GM12891 (cell line): ENCODE data around the gene PLD3.

Source experiments
- POLR2A ChIP-seq: IDR thresholded peaks from 2 replicates; pipeline ENCODE4 v1.6.1; 2011; ENCODE audit warnings: low read depth, low read length, control low read depth
- POLR2AphosphoS5 ChIP-seq: IDR thresholded peaks from 2 replicates; pipeline ENCODE4 v1.6.1; 2011; ENCODE audit warnings: low read depth, low read length, control low read depth
- SPI1 ChIP-seq: IDR thresholded peaks from 2 replicates; pipeline ENCODE4 v1.6.1; 2011; ENCODE audit warnings: low read depth, low read length, control low read depth
- TAF1 ChIP-seq: IDR thresholded peaks from 2 replicates; pipeline ENCODE4 v1.6.1; 2011; ENCODE audit warnings: low read depth, low read length, control low read depth

DNA sequence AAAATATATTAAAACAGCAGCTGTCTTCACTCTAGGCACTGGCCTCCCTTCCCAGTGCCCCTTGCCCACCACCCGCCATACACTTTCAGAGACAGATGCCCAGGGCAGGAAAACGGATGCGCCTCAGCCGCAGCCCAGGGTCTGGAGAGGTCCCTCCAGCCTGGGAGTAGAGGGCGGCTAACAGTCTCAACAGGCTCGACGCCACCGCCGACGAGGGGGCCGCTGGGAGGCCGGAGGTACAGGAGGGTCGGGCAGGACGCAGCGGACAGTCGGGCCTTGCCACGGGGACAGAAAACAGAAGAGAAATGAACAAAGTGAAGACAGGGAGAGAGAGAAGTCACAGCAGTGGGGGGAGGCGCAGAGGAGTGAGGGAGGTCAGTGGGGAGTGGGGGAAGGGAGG lies 27.4 kb upstream of the PLD3 start:
- TF ChIP-seq POLR2A (no peak), POLR2AphosphoS5 (no peak), TAF1 (no peak), SPI1 (no peak)
